GM23248 (cell line): ENCODE data around the gene OMG. TPM values are rescaled to one million over a fixed set of nuclear protein-coding genes. Genes with fewer than 3 reads are reported as not detected.
"Not testable (repeated sequence)": the region's sequence is repeated elsewhere in the genome, so short reads cannot be mapped to it uniquely, and the experiment has no call there.

Experiments
- DNase-seq: peaks from one replicate; pipeline ENCODE4 v3.0.0-alpha.2; 2015
- H2AFZ ChIP-seq: fragments of 200-600 bp; sonication (generic); 2 replicates; pipeline ENCODE4 v1.6.1; 2016; ENCODE audit warnings: antibody characterized with exemption
- H3F3A ChIP-seq: fragments of 200-600 bp; sonication (generic); 2 replicates; pipeline ENCODE4 v1.6.1; 2016; ENCODE audit warnings: mild to moderate bottlenecking, antibody characterized with exemption, mixed run types; ENCODE audit not compliant: insufficient read depth
- H3K27ac ChIP-seq: fragments of 200-600 bp; sonication (generic); 2 replicates; pipeline ENCODE4 v1.5.1; 2016; ENCODE audit warnings: mild to moderate bottlenecking
- H3K27me3 ChIP-seq: fragments of 200-600 bp; sonication (generic); replicated peaks from 2 replicates; pipeline ENCODE4 v1.6.1; 2016; ENCODE audit warnings: mild to moderate bottlenecking; ENCODE audit not compliant: insufficient read depth
- H3K36me3 ChIP-seq: fragments of 200-600 bp; sonication (generic); 2 replicates; pipeline ENCODE4 v1.6.1; 2016; ENCODE audit warnings: low read depth, mild to moderate bottlenecking
- H3K4me1 ChIP-seq: fragments of 200-600 bp; sonication (generic); 2 replicates; pipeline ENCODE4 v1.6.1; 2016; ENCODE audit warnings: mild to moderate bottlenecking; ENCODE audit not compliant: insufficient read depth
- H3K4me2 ChIP-seq: fragments of 200-600 bp; sonication (generic); one replicate; pipeline ENCODE4 v1.6.1; 2016; ENCODE audit warnings: mild to moderate bottlenecking; ENCODE audit not compliant: unreplicated experiment
- H3K4me3 ChIP-seq: fragments of 200-600 bp; sonication (generic); 2 replicates; pipeline ENCODE4 v1.5.1; 2016; ENCODE audit warnings: mild to moderate bottlenecking
- H3K79me2 ChIP-seq: fragments of 200-600 bp; sonication (generic); 2 replicates; pipeline ENCODE4 v1.6.1; 2016; ENCODE audit warnings: mild to moderate bottlenecking; ENCODE audit not compliant: insufficient read depth
- H3K9ac ChIP-seq: fragments of 200-600 bp; sonication (generic); 2 replicates; pipeline ENCODE4 v1.6.1; 2016; ENCODE audit warnings: mild to moderate bottlenecking
- H3K9me2 ChIP-seq: fragments of 200-600 bp; sonication (generic); 2 replicates; pipeline ENCODE4 v1.6.1; 2016; ENCODE audit warnings: mixed run types, mild to moderate bottlenecking, moderate library complexity; ENCODE audit not compliant: insufficient read depth
- H3K9me3 ChIP-seq: fragments of 200-600 bp; sonication (generic); one replicate; pipeline ENCODE4 v1.6.1; 2017; ENCODE audit warnings: low read depth
- H4K20me1 ChIP-seq: fragments of 200-600 bp; sonication (generic); 2 replicates; pipeline ENCODE4 v1.6.0; 2016; ENCODE audit not compliant: insufficient read depth
- EZH2 ChIP-seq: fragments of 200-600 bp; sonication (generic); IDR thresholded peaks from 2 replicates; pipeline ENCODE4 v1.6.1; 2018; ENCODE audit warnings: antibody characterized with exemption, mild to moderate bottlenecking; ENCODE audit not compliant: insufficient read depth, poor library complexity, severe bottlenecking
- EZH2phosphoT487 ChIP-seq: fragments of 200-600 bp; sonication (generic); IDR thresholded peaks from 2 replicates; pipeline ENCODE4 v1.6.1; 2018; ENCODE audit warnings: antibody characterized with exemption, moderate library complexity, mild to moderate bottlenecking, low read depth; ENCODE audit not compliant: insufficient read depth
- WGBS, 2 experiments: methylation state at CpG; one replicate each; pipeline ENCODE4 v1.1.6; 2015 to 2017; ENCODE audit warnings: low lambda C conversion rate in 2 of 2, low coverage in 1 of 2; ENCODE audit errors: missing lambda C conversion rate in 2 of 2; 5-methylcytosine and 5-hydroxymethylcytosine counted together
- in situ Hi-C: fragments of 300-500 bp; cut with MboI; formaldehyde crosslinking; loops from 2 replicates; pipeline ENCODE4 v1.15.0; 2020
- polyA plus RNA-seq: library from polyadenylated mRNA; unstranded; fragments of >200 nt; fragmentation: Nextera tagmentation; extraction: Ambion mirVana; gene quantifications from 2 replicates; pipeline ENCODE4 v1.2.1, GENCODE V29; 2016
- total RNA-seq: library from RNA; depleted of rRNA; stranded (reverse); fragments of >200 nt; shearing (Covaris generic); gene quantifications from 2 replicates; pipeline ENCODE4 v1.2.3, GENCODE V29; 2014

OMG gene
- total and polyA plus RNA-seq, 2 experiments from 2014 or later = 0.25 TPM; not detected in 1

DNA sequence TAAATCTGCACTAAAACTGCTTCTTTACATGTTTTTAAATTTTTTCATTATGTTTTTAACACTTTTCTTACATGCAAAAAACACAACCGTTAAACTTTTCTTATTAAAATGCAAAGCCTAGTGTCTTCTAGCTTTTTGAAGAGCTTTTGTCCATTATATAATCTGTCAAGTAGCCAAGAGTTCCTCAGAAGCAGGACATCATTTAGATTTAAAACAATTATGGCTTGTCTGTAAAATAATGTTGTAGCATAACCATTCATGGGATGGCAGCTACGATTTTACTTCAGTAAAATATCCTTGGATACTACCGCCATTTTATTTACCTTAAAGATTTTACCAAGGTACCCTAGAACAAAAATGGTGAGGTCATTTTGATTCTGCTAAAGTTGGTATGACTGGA lies 2.8 kb downstream of the OMG start:
- Histone ChIP-seq H3K79me2 (no peaks in the 10 kb centered on the region), H3K27me3 (no peaks in the 10 kb centered on the region), H3K9me3 (no peaks in the 10 kb centered on the region), H4K20me1 (no peaks in the 10 kb centered on the region), H3F3A (no peaks in the 10 kb centered on the region), H3K9ac (no peak overlapping the region), H3K4me2 (no peak overlapping the region), H2AFZ (no peak overlapping the region), H3K4me1 (no peaks in the 10 kb centered on the region), H3K9me2 (no peaks in the 10 kb centered on the region), H3K4me3 (no peak overlapping the region), H3K27ac (no peak overlapping the region), H3K36me3 (peaks cover 7% of the 10 kb centered on the region; the same call in 1 of the 2 replicates)
- no peak for TF ChIP-seq EZH2phosphoT487
- TF ChIP-seq EZH2 = no peak
- 96 to 100% methylated on average over 3 of the region's 3 CpGs for WGBS, 2 experiments
- in situ Hi-C loops = no loop called here
- no peak for DNase-seq

DNA sequence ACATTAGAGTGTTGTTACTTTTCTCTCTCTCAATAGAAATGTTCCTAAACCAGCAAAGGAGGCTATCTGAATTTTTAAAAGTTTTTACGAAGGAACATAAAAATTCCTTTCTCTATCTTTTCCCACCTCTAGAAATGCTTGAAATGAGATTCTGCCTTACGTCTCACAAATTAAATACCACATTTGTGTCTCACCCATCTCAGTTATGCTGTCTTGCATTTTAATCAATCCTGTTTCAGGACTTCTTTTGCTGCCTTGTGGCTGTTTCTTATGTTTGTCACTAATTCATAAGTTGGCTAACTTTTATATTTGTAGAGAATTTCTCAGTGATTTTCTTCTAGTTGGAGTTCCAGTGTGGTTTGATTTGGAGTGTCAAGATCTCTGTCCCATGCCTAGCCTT lies 3.5 kb downstream of the OMG start:
- H3K27me3 ChIP-seq = no peaks in the 10 kb centered on the region
- no peaks in the 10 kb centered on the region for H3K79me2 ChIP-seq
- no peak overlapping the region for H3K27ac ChIP-seq
- TF ChIP-seq EZH2phosphoT487 (no peak), EZH2 (no peak)
- H4K20me1 ChIP-seq = no peaks in the 10 kb centered on the region
- H3K9me3 ChIP-seq = no peaks in the 10 kb centered on the region
- 78 to 83% methylated on average over 2 of the region's 2 CpGs for WGBS, 2 experiments
- in situ Hi-C loops = no loop called here
- H3K4me2 ChIP-seq = no peak overlapping the region
- peak; percentile 14 for DNase-seq
- H3K9me2 ChIP-seq = no peaks in the 10 kb centered on the region
- H3K36me3 ChIP-seq = peaks cover 7% of the 10 kb centered on the region; the same call in 1 of the 2 replicates
- no peak overlapping the region for H3K9ac ChIP-seq
- H3F3A ChIP-seq = no peaks in the 10 kb centered on the region
- no peak overlapping the region for H2AFZ ChIP-seq
- no peak overlapping the region for H3K4me3 ChIP-seq
- no peaks in the 10 kb centered on the region for H3K4me1 ChIP-seq

DNA sequence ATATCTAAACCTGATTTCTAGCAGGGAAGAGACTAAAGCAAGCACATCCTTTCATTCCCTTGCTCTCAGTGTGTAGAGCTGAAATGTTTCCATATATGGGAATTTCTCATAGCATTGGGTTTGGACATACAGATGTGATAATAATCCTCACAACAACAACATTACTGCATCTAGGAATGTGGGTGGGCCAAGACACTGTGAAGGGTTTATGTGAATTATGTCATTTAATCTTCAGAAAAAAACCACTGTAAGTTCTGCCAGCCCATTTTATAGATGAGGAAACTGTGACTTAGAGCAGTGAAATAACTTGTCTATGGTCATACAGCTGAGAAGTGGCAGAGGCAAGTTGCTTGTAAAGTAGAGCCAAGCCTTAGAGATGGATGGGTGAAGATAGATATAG lies 5.2 kb downstream of the OMG start:
- H3K9me3 ChIP-seq = no peaks in the 10 kb centered on the region
- H2AFZ ChIP-seq = no peak overlapping the region
- peaks cover 7% of the 10 kb centered on the region; the same call in 1 of the 2 replicates for H3K36me3 ChIP-seq
- in situ Hi-C loops = no loop called here
- no peaks in the 10 kb centered on the region for H3F3A ChIP-seq
- no peak overlapping the region for H3K9ac ChIP-seq
- no peaks in the 10 kb centered on the region for H3K4me1 ChIP-seq
- H3K4me2 ChIP-seq = no peak overlapping the region
- no peaks in the 10 kb centered on the region for H3K27me3 ChIP-seq
- no peaks in the 10 kb centered on the region for H3K9me2 ChIP-seq
- DNase-seq = no peak
- no peaks in the 10 kb centered on the region for H4K20me1 ChIP-seq
- no peak overlapping the region for H3K4me3 ChIP-seq
- H3K79me2 ChIP-seq = no peaks in the 10 kb centered on the region
- no peak overlapping the region for H3K27ac ChIP-seq
- TF ChIP-seq EZH2 = no peak
- no peak for TF ChIP-seq EZH2phosphoT487

DNA sequence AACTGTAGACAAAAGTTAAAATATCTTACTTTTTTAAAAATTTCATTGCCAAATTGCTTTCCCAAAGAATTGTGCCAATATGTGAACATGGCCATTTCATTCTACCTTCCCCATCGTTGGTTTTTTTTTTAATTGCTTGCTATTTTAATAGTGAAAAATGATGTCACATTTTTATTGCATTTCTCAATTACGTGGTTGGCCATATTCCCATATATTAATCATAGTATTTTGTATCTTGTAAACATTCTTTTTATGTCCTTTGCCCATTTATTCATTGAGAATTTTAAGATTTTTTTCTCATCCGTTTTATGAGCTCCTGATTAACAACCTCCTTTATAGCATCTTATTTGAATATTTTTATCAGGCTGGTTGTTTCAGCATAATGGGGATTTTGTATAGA lies 7.2 kb downstream of the OMG start:
- no peak overlapping the region for H2AFZ ChIP-seq
- no peaks in the 10 kb centered on the region for H3K27me3 ChIP-seq
- H3K9me3 ChIP-seq = no peaks in the 10 kb centered on the region
- DNase-seq = peak; percentile 21
- no peaks in the 10 kb centered on the region for H3K79me2 ChIP-seq
- H3K4me2 ChIP-seq = no peak overlapping the region
- WGBS, 2 experiments = 39 to 52% methylated on average over 3 of the region's 3 CpGs
- no peaks in the 10 kb centered on the region for H3K9me2 ChIP-seq
- no peak overlapping the region for H3K4me3 ChIP-seq
- in situ Hi-C loops = no loop called here
- H3K4me1 ChIP-seq = no peaks in the 10 kb centered on the region
- no peak overlapping the region for H3K27ac ChIP-seq
- H4K20me1 ChIP-seq = no peaks in the 10 kb centered on the region
- peaks cover 7% of the 10 kb centered on the region; the same call in 1 of the 2 replicates for H3K36me3 ChIP-seq
- H3K9ac ChIP-seq = no peak overlapping the region
- H3F3A ChIP-seq = no peaks in the 10 kb centered on the region
- TF ChIP-seq EZH2phosphoT487 (no peak), EZH2 (no peak)

DNA sequence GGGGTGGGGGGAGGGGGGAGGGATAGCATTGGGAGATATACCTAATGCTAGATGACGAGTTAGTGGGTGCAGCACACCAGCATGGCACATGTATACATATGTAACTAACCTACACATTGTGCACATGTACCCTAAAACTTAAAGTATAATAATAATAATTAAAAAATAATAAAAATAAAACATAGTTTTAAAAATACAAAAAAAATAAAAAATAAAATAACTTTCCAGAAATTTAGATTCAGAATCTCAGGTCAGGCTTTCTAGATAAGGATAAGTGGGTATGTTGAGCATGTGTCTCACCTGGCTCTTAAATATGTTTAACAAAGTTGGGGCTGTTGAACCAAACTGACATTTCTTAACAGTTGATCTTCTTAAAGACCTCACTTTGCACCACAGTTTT lies 9.1 kb downstream of the OMG start:
- H3K4me3 ChIP-seq, H2AFZ ChIP-seq, H3K9ac ChIP-seq, H3F3A ChIP-seq, H3K4me2 ChIP-seq, H3K79me2 ChIP-seq, H3K9me3 ChIP-seq, DNase-seq, H4K20me1 ChIP-seq, H3K4me1 ChIP-seq, H3K27ac ChIP-seq, H3K9me2 ChIP-seq, in situ Hi-C loops, H3K27me3 ChIP-seq, H3K36me3 ChIP-seq: not testable (repeated sequence)
- 88 to 100% methylated on average over 1 of the region's 1 CpG for WGBS, 2 experiments
